ENCODE results near the gene TNXB. TPM values are rescaled to one million over a fixed set of nuclear protein-coding genes. Genes with fewer than 3 reads are reported as not detected.

TNXB gene
- polyA plus RNA-seq, 2 of the 4 experiments (the other 2 are of a cell fraction), result 0.80 to 1.7 TPM

DNA sequence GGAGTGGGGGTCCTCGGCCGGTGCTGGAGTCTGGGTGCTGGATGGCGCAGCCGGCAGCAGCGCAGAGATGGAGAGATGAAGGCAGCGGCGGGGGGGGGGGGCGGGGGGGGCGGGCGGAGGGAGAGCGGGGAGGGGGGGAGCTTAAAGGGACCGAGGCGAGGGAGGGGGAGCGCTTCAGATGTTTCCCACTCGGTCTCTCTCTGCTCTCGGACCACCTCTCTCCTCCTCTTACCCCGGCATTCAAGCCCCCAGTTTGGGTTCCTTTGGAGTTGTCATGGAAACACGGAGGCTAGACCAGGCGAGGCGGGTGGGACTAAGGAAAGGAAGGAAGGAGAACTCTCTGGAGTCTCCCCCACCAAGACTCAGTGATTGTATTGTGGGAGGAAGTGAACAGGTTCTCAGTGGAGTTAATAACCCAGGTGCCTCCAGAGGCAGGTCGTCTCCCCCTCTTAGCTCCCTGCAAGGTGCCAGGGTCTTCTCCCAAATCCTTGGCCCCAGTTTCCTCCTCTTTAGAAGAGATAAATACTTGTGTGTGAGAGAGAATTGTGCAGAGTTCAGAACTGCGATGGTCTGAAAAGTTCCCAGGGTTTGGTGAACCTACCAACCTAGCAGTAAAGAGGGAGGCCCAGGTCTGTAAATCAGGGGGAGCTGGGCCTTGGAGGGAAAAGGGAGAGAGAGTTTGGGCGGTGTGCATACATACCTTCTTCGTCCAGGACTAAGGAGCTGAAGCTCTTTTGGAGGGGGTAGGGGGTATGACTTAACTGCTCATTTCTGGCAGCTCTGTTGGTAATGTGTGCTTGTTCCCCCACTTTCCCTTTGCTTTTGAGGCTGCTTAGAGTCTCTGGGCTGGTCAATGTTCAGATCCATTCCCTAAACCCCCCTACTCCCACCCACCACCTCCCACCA lies 43.0 kb upstream of the TNXB start, which contains the start of gene PRRT1:
TSS of gene PRRT1 (minus strand) at position 77 of the 906 bp plus-strand sequence. CDS start 112 bp downstream, outside the sequence.
- DNase-seq (ENCODE audit: low read depth in 1 of 2, low spot score in 1 of 2) (no peak), ATAC-seq (no peak), FAIRE-seq (no peak)
- POLR2A ChIA-PET, result no interaction called here
- no peaks in the 10 kb centered on the region for H3K9me3 ChIP-seq
- WGBS (ENCODE audit: missing lambda C conversion rate), result 88% methylated on average over 14 of the region's 24 CpGs
- H3K4me2 ChIP-seq, result peak within 1 kb of the TSS; percentile 86; the same call in 2 of the 3 replicates
- peaks cover 14% of the 10 kb centered on the region; the same call in 2 of the 3 replicates for H3K4me1 ChIP-seq
- TF ChIP-seq ZNF302 (CRISPR knock-in tag; IDR thresholded peaks at IDR 0.05) (no peak), KDM5A (IDR thresholded peaks at IDR 0.05) (no peak)
- no peak within 1 kb of the TSS for H3K27ac ChIP-seq
- H3K4me3 ChIP-seq, result no peak within 1 kb of the TSS
- CTCF ChIA-PET, result interaction anchor here (0.8 to 1.0 kb wide), 3 partner anchors 12 to 703 kb away, joined by 3 to 5 read pairs (median 3); no protein-coding TSS in a partner anchor

DNA sequence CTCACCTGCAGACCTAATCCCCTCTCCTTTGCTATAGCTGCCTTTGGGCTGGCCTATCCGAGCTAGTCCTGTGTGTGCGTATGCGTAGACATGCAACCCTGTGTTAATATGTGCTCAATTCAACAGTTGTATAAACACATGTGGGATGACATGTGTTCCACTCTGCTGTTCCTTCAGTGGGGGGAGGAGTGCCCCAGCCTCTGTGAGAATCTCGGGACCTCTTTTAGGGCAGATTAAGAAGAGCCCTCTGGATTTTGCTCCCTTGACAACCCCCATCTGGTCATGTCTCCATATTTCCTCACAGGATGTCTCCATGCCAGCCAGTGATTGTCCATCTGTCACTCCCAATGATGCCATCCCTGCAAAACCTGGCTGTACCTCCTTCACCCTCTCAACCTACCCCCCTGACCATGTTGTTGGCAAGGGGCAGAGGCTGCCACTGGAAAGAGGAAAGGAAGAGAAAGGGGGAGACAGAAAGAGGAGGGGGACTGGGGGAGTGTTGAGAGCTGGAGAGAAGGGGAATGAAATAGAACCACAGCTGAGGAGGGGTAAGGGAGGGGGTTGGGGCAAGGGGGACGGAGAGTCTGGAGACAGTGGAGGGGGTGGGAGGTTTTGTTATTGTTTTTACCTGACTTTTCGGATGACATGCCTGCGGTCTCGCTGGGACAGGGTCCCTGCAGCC lies 42.2 kb upstream of the TNXB start:
- TF ChIP-seq HDAC2 (IDR thresholded peaks at IDR 0.05), result no peak
- TF ChIP-seq TP53 (CRISPR knock-in tag; IDR thresholded peaks at IDR 0.05), result no peak
- TF ChIP-seq SMC3 (IDR thresholded peaks at IDR 0.05), result no peak
- TF ChIP-seq, protein P1, sequence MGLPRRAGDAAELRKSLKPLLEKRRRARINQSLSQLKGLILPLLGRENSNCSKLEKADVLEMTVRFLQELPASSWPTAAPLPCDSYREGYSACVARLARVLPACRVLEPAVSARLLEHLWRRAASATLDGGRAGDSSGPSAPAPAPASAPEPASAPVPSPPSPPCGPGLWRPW (IDR thresholded peaks at IDR 0.05), result no peak
- no peak for TF ChIP-seq GATA3 (IDR thresholded peaks at IDR 0.05; ENCODE audit: borderline replicate concordance)
- TF ChIP-seq POLR2A (IDR thresholded peaks at IDR 0.05; ENCODE audit: low read length), result no peak
- ATAC-seq, result no peak
- FAIRE-seq, result no peak
- Histone ChIP-seq H3K4me2 (no peak overlapping the region), H3K9me3 (no peaks in the 10 kb centered on the region), H3K4me3 (no peak overlapping the region), H3K4me1 (peaks cover 17% of the 10 kb centered on the region; the same call in 2 of the 3 replicates), H3K27ac (no peak overlapping the region)
- CTCF ChIA-PET, result no interaction called here
- POLR2A ChIA-PET, result no interaction called here
- 86% methylated on average over 7 of the region's 8 CpGs for WGBS (ENCODE audit: missing lambda C conversion rate)
- no peak for DNase-seq (ENCODE audit: low read depth in 1 of 2, low spot score in 1 of 2)

DNA sequence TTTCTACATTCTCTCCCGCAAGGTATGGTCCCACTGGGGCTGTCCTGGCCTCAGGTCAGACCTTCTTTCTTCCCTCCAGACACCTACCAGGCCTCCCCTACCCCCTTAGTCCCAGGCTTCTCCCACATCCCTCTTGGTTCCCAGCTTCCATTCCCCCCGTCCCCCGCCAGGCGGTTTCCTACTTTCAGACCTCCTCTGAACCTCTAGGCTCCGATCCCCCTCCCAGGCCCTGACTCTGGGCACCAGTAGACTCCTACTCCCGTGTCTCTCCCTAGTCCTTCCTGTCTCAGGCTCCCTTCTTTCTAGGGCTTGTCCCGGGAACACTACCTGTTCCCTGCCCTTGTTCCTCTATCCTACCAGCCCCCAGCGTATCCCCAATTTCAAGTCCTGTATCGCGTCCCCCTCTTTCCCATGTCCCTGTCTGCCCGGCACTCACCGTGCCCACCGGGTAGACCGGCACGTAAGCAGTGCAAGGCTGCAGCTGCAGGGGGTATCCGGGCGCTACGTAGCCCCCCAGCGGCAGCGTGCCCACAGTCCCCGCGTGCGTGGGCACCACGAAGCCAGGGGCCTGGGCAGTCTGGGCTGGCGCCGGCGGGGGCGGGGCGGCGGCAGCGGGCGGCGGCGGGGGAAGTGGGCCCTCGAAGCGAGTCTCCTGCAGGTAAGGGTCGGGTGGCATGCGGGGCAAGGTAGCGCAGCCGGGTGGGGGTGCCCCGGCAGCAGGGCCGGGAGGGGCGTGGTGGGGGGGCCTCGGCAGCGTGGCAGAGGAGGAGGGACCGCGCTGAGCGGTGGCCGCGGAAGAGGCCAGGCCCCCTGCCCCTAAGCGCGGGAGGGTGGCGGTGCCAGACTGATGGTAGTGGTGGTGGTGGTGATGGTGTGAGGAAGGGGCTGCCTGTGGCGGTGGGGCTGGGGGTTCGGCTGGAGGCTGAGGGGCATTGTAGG lies 41.1 kb upstream of the TNXB start:
- H3K4me2 ChIP-seq, result no peak overlapping the region
- 92% methylated on average over 25 of the region's 55 CpGs for WGBS (ENCODE audit: missing lambda C conversion rate)
- DNase-seq (ENCODE audit: low read depth in 1 of 2, low spot score in 1 of 2) (no peak), ATAC-seq (no peak), FAIRE-seq (no peak)
- CTCF ChIA-PET, result no interaction called here
- H3K9me3 ChIP-seq, result no peaks in the 10 kb centered on the region
- no peak for TF ChIP-seq GATA3 (IDR thresholded peaks at IDR 0.05; ENCODE audit: borderline replicate concordance)
- TF ChIP-seq NPAS2 (CRISPR knock-in tag; IDR thresholded peaks at IDR 0.05; ENCODE audit: borderline replicate concordance), result no peak
- TF ChIP-seq ESRRA (IDR thresholded peaks at IDR 0.05; ENCODE audit: borderline replicate concordance, low read length), result no peak
- TF ChIP-seq RAD21 (conservative IDR thresholded peaks at IDR 0.05 in 1 of 2, IDR thresholded peaks at IDR 0.05 in 1 of 2), result no peak
- TF ChIP-seq ZNF302 (CRISPR knock-in tag; IDR thresholded peaks at IDR 0.05), result no peak
- no peak for TF ChIP-seq FOSB (CRISPR knock-in tag; IDR thresholded peaks at IDR 0.05)
- no peak overlapping the region for H3K27ac ChIP-seq
- H3K4me1 ChIP-seq, result peaks cover 22% of the 10 kb centered on the region; the same call in 2 of the 3 replicates
- POLR2A ChIA-PET, result no interaction called here
- no peak overlapping the region for H3K4me3 ChIP-seq

DNA sequence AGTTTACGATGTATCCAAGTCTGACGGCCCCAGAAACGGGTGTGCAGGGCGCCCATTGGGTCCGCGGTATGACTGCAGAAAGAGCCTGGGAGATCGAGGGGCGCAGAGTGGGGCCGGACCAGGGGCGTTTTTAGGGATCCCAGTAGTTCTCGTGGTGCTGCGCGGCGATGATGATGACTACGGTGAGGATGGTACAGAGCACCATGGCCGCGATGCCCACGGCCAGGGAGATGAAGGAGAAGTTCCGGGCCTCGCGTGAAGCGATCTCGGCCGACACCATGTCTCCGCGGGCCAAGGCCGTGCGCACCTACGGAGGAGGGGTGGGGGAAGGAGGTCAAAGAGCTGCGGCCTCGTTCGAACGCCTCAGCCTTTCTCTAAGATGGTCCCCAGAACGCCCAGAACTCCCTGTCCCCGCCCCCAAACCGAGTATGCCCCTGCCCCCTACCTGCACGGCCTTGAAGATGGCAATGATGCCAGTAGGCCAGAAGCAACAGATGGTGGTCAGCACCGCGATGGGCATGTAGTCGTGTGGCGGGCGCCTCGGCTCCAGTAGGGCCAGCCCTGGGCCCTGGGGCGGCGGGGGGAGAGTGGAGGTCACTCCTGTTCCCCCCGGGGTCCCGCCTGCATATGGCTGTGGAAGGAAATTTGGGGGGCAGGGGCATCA lies 40.1 kb upstream of the TNXB start:
- Histone ChIP-seq H3K4me1 (peaks cover 17% of the 10 kb centered on the region; the same call in 2 of the 3 replicates), H3K9me3 (no peaks in the 10 kb centered on the region), H3K4me3 (no peak overlapping the region), H3K4me2 (no peak overlapping the region), H3K27ac (no peak overlapping the region)
- no peak for TF ChIP-seq RCOR1 (IDR thresholded peaks at IDR 0.05; ENCODE audit: low read depth, low read length)
- no peak for FAIRE-seq
- CTCF ChIA-PET, result no interaction called here
- WGBS (ENCODE audit: missing lambda C conversion rate), result 88% methylated on average over 28 of the region's 47 CpGs
- no peak for DNase-seq (ENCODE audit: low read depth in 1 of 2, low spot score in 1 of 2)
- POLR2A ChIA-PET, result no interaction called here
- no peak for ATAC-seq
